Left lung (tissue), 10 donors: ENCODE measurements around the gene ANKRD1. TPM values are rescaled to one million over a fixed set of nuclear protein-coding genes. Genes with fewer than 3 reads are reported as not detected.
"Not testable (repeated sequence)": the region's sequence is repeated elsewhere in the genome, so short reads cannot be mapped to it uniquely, and the experiment has no call there.

ENCODE experiments used
- ATAC-seq: fragments of 200-7000 bp; cut with Tn5 transposase; one replicate; pipeline ENCODE4 v1.9.1; 2020; ENCODE audit warnings: moderate library complexity
- DNase-seq, 4 donors: peaks; one replicate each; pipeline ENCODE4 v3.0.0-alpha.2; 2013 to 2020
- H3K27ac ChIP-seq, 2 donors: fragments of 200-600 bp; sonication (generic) in 1 of 2; one replicate each; pipeline versions ENCODE4 v1.5.0 to v1.8.0; 2020 to 2021
- H3K27me3 ChIP-seq, 2 donors: fragments of 200-600 bp; sonication (generic) in 1 of 2; one replicate each; pipeline versions ENCODE4 v1.5.0 to v1.8.0; 2020 to 2021
- H3K36me3 ChIP-seq, 2 donors: fragments of 200-600 bp; sonication (generic) in 1 of 2; one replicate each; pipeline versions ENCODE4 v1.5.0 to v1.8.0; 2020 to 2021
- H3K4me1 ChIP-seq, 2 donors: fragments of 200-600 bp; one replicate each; pipeline ENCODE4 v1.8.0; 2021
- H3K4me3 ChIP-seq, 2 donors: fragments of 200-600 bp; sonication (generic) in 1 of 2; one replicate each; pipeline versions ENCODE4 v1.5.0 to v1.8.0; 2020 to 2021; ENCODE audit warnings: mild to moderate bottlenecking in 1 of 2
- H3K9me3 ChIP-seq, 2 donors: fragments of 200-600 bp; sonication (generic) in 1 of 2; one replicate each; pipeline versions ENCODE4 v1.5.0 to v1.8.0; 2020 to 2021
- CTCF ChIP-seq, 2 donors: fragments of 200-600 bp; sonication (generic) in 1 of 2; IDR thresholded peaks; one replicate each; pipeline versions ENCODE4 v1.5.0 to v1.8.0; 2021; ENCODE audit warnings: antibody characterized with exemption in 2 of 2
- intact Hi-C, 2 donors: fragments of 100-400 bp; cut with DNase I; formaldehyde crosslinking; loops; one replicate each; pipeline versions ENCODE4 v1.11.2 to v1.14.2; 2022
- polyA plus RNA-seq, 6 donors: library from polyadenylated mRNA; unstranded; fragments of 120-200 nt; gene quantifications; one replicate each; pipeline ENCODE4 v1.2.1, GENCODE V29; 2013; ENCODE audit not compliant: insufficient read length in 6 of 6
- total RNA-seq, 2 donors: library from RNA; stranded (reverse); fragmentation: NEBNext Ultra II Directional; extraction: Animal tissue kit (Norgen Biotek cat#: 25700); gene quantifications; one replicate each; pipeline ENCODE4 v1.2.1, GENCODE V29; 2021
- donor health status: DM: no; HTN: yes; CAD: no.
- donor health status: DM: no; HTN: no; CAD: no.

The ANKRD1 gene
- total and polyA plus RNA-seq, 8 donors: 0.07 to 165 (median 0.17) TPM; not detected in 2

- H3K4me3 ChIP-seq: no peak overlapping the region
- H3K27me3 ChIP-seq: no peaks in the 10 kb centered on the region
- no peaks in the 10 kb centered on the region for H3K4me1 ChIP-seq
- no peak for ATAC-seq
- no peaks in the 10 kb centered on the region for H3K9me3 ChIP-seq
- H3K27ac ChIP-seq: no peak overlapping the region
- TF ChIP-seq CTCF (IDR thresholded peaks at IDR 0.05): no peak
- H3K36me3 ChIP-seq: no peaks in the 10 kb centered on the region
- DNase-seq: no peak
- intact Hi-C loops: no loop called here
These were observed 23.9 kb upstream of the ANKRD1 start for GRCh38 chr10:90944749-90945148.

- H3K9me3 ChIP-seq, H3K27me3 ChIP-seq, H3K27ac ChIP-seq, ATAC-seq, H3K36me3 ChIP-seq, H3K4me1 ChIP-seq, DNase-seq, H3K4me3 ChIP-seq, intact Hi-C loops: not testable (repeated sequence)
These were observed 22.1 kb upstream of the ANKRD1 start for GRCh38 chr10:90942980-90943379.

- Histone ChIP-seq H3K27ac (no peak overlapping the region), H3K9me3 (no peaks in the 10 kb centered on the region), H3K4me1 (peaks cover 0 to 8% of the 10 kb centered on the region in 2 donors), H3K4me3 (no peak overlapping the region), H3K36me3 (no peaks in the 10 kb centered on the region), H3K27me3 (no peaks in the 10 kb centered on the region)
- intact Hi-C loops: no loop called here
- ATAC-seq (no peak), DNase-seq (no peak)
- no peak for TF ChIP-seq CTCF (IDR thresholded peaks at IDR 0.05)
These were observed 18.8 kb upstream of the ANKRD1 start for GRCh38 chr10:90939648-90940047.

DNA sequence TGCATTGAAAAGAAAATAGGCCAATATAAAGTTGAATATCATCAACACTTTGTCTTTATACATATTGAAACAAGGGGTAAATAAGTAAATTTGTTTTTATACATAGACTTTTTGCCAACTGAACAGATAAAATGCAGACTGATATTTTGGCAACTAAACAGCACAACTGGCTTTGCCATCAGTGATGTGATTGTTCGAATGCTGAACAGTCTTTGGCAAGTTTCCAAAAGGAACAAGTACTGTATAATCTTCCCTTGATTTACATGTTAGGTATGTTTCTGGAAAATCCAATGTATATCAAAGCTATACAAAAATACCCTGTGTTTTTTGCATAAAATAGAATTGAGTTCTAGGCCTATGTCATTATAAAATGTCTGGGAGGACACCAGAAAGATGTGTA, 18.2 kb upstream of the ANKRD1 start:
- ATAC-seq: no peak
- no peak for DNase-seq
- intact Hi-C loops: no loop called here
- no peaks in the 10 kb centered on the region for H3K9me3 ChIP-seq
- no peaks in the 10 kb centered on the region for H3K27me3 ChIP-seq
- H3K4me1 ChIP-seq: peaks cover 0 to 8% of the 10 kb centered on the region in 2 donors
- no peak overlapping the region for H3K27ac ChIP-seq
- TF ChIP-seq CTCF (IDR thresholded peaks at IDR 0.05): no peak
- H3K36me3 ChIP-seq: no peaks in the 10 kb centered on the region
- H3K4me3 ChIP-seq: no peak overlapping the region

DNA sequence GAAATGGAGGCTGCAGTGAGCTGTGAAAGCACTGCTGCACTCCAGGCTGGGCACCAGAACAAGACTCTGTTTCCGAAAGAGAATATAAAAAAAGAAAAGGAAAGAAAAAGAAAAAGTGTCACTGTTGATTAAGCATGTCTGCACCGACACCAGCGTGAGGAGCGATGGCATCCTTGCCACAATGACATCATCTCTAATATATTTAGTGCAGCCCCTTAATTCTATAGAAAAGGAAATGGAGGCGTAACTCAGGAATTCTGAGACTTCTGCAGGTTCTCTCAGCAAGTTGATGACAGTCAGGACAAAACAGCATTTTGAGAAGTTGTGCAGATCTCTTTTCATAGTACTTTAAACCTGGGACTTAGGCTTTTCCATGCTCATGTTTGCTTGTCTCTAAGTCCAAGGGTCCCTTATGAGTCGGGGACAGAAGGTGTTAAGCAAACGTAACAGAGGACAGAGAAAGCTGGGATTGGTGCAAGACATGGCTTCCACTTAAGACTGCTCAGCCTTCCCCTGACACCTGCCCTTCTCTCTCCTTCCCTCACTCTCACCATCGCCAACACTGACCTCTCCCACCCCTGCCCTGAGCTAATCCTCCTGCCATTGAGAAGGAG, 16.9 kb upstream of the ANKRD1 start:
- Histone ChIP-seq H3K27me3 (no peaks in the 10 kb centered on the region), H3K27ac (no peak overlapping the region), H3K9me3 (no peaks in the 10 kb centered on the region), H3K36me3 (no peaks in the 10 kb centered on the region), H3K4me1 (peaks cover 0 to 8% of the 10 kb centered on the region in 2 donors), H3K4me3 (no peak overlapping the region)
- no peak for DNase-seq
- intact Hi-C loops: no loop called here
- TF ChIP-seq CTCF (IDR thresholded peaks at IDR 0.05): no peak
- no peak for ATAC-seq

DNA sequence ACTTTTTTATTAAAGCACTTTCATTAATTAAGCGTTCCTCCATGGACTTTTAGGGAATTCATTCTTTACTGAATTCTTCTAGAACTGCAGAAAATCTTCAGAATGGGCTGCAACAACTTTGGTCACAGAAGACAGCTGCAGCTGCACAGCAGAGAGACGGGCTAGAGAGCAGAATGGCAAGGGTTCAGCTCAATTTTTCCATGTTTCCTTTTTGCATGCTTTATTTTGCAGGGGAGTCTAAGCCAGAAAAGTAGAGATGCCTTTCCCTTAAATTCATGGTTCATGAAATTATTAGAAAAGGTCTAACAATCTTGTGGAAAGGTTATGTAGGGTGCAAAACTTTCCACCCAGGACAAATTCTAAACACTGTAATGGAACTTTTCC, 15.4 kb upstream of the ANKRD1 start:
- no peak for DNase-seq
- intact Hi-C loops: no loop called here
- H3K27ac ChIP-seq: no peak overlapping the region
- H3K27me3 ChIP-seq: no peaks in the 10 kb centered on the region
- no peaks in the 10 kb centered on the region for H3K9me3 ChIP-seq
- no peak for TF ChIP-seq CTCF (IDR thresholded peaks at IDR 0.05)
- peaks cover 3 to 13% of the 10 kb centered on the region in 2 donors for H3K4me1 ChIP-seq
- no peak for ATAC-seq
- H3K36me3 ChIP-seq: no peaks in the 10 kb centered on the region
- H3K4me3 ChIP-seq: no peak overlapping the region
